GM18951 (cell line): Measurements from ENCODE around the gene NCDN.

Experiments
- POLR2A ChIP-seq: IDR thresholded peaks from 4 replicates; pipeline ENCODE4 v1.6.1; 2011; ENCODE audit warnings: mild to moderate bottlenecking; ENCODE audit not compliant: insufficient read length, insufficient read depth; ENCODE audit errors: extremely low read depth
- in situ Hi-C: fragments of 300-500 bp; cut with MboI; formaldehyde crosslinking; loops from one replicate; pipeline ENCODE4 v1.12.0; 2022; ENCODE audit warnings: low sequenced_read_pairs, mixed read lengths, inconsistent platforms; ENCODE audit not compliant: unreplicated experiment

NCDN gene

DNA sequence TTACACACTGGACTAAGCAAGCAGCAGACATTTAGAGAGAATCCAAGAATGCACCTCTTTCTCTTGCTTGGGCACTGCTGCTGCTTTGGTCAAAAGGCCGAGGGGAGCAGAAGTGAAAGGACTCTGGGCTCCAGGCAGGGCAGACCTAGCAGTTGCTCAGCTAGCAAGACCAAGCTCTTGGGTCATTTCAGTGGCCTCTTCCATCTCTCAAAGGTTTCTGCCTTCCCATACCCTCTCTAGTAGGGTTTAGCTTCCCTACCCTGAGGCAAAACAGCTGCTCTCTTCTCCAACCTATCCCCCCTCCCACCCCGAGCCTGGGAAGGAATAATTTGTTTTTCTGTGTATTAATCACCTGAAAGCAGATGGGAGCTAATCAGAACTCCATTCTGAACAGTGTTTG lies 41.3 kb downstream of the NCDN start:
- TF ChIP-seq POLR2A, result no peak
- in situ Hi-C loops, result no loop called here

- in situ Hi-C loops, result no loop called here
- no peak for TF ChIP-seq POLR2A
Measured at GRCh38 chr1:35599411-35599810, 41.8 kb downstream of the NCDN start.

DNA sequence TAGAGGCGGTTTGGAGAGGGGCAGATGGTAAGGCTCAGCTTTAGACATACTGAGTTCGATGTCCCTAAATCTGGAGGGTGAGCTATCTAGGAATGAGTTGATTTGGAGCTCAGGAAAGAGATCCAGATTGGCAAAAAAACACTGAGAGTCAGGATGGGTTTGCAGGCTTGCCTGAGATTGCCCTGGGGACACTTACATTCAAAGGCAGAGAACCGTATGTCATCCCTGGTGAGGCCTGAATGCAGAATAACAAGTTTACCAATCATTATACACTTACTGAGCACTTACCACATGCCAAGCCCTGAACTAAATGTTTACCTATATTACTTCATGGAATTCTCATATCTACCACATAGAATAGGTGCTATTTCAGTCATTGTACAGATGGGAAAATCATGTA lies 43.0 kb downstream of the NCDN start:
- TF ChIP-seq POLR2A, result no peak

DNA sequence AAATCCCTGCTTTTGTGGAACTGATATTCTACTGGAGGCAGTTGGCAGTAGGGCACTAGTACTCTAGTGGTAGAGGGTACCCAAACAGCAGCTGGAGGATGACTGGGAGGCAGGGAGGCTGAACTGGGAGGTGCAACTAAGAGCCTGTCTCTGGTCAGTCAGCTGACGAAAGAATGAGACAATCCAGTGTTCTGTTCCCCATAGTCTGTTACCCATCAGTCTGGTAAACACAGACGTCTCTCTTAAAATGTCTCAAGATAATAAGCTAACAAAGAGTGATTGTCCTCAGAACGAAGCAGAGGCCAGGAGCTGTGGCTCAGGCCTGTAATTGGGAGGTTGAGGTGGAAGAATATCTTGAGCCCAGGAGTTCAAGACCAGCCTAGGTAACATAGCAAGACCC lies 45.9 kb downstream of the NCDN start:
- no peak for TF ChIP-seq POLR2A
- in situ Hi-C loops, result no loop called here

More for the DNA sequence above, 43.0 kb downstream of the NCDN start:
- in situ Hi-C loops, result no loop called here

DNA sequence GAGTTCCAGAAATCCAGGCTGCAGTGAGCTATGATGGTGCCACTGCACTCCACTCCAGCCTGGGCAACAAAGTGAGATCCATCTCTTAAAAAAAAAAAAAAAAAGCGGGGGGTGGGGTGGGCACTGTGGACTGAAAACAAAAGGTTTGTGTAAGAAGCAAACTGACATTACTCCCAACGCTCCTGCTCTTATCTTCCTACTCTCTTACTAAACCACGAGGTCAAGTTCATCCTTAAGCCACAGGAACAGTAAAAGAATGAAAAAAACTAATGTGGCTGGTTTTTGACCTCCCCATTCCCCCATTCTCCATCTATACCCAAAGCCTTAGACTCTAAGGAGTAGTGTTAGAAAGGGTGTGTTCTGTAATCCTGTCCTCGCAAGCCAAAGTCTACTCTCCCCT lies 46.3 kb downstream of the NCDN start:
- no peak for TF ChIP-seq POLR2A
- in situ Hi-C loops, result no loop called here

DNA sequence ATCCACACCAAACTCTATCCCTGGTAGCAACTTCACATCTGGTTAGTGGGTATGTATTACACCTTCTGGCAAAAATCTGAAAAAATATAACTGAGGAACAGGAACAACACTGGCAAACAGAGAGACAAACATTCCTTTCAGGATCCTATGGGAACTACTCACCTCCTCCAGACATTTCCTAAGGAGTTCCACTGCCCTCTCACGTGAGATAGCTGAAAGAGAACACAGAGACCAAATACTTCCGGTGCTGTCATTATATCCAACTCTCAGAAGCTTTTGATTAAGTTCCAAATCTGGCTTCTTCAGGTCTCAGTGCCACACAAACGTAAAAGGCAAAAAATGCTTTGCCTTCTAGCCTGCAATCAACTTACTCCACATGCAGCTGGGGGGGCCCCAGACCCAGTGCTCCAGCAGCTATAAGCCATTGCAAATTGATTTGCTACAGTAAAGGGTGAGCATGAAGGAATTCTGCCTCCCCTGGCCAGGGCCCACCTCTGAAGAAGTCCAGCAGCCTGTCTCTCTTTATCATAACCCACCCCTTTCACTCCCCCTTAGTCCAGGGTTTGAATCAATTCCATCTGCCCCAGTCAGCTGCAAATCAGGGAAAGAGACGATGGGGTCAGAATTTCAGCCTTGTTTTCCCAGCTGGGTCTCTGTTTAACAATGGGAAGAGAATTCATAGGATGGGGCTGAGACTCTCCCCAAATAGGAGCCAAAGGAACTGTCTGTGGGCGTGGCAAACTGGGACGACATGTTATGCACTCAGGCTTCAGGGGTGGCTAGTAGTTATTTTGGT lies 47.7 kb downstream of the NCDN start:
- TF ChIP-seq POLR2A, result no peak
- in situ Hi-C loops, result no loop called here

DNA sequence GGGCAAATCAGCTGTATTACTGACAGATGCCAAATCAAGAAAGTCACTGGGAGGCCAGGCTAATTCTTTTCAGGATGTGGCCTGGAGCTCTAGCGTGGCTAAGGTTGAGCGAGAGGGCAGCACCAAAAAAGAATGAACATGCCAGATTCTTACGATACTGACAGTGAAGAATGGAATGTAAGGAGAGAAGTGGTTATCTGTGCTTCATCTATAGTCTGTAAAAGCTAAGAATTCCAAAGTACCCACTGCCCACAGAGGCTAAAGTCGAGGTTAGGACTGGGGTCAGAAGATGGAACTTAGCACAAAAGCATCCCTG lies 48.2 kb downstream of the NCDN start:
- TF ChIP-seq POLR2A, result no peak
- in situ Hi-C loops, result no loop called here

DNA sequence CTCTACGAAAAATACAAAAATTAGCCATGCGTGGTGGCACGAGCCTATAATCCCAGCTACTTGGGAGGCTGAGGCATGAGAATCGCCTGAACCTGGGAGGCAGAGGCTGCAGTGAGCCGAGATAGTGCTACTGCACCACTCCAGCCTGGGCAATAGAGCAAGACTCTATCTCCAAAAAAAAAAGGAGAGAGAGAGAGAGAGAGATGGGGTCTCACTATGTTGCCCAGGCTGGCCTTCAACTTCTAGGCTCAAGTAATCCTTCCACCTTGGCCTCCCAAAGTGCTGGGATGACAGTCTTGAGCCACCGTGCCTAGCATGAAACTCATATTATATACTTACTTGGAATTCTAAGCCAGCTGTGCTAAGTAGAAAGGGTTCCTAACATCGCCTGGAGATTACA lies 54.1 kb downstream of the NCDN start:
- in situ Hi-C loops, result no loop called here
- no peak for TF ChIP-seq POLR2A

DNA sequence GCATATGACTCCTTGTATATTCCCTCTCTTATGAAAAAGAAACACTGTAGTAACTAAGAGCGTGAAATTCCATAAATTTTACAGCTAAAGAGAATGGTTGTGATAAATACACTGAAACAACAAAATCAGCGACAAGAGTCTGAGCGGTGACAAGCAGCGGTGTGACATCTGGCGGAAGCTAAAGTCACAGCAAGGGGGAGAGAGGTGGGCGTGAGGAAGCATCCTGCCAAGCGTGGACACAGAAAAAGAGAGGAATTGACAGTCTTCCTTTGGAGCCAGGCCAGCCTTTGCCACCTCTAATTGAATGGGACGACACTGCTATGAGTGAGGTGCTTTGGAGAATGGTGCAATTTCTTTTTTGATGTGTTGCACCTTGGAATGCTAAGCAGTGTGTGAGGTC lies 57.8 kb downstream of the NCDN start:
- no peak for TF ChIP-seq POLR2A
- in situ Hi-C loops, result no loop called here
